Gastroesophageal sphincter (tissue), 3 donors: Measurements from ENCODE around the gene HRH3.

Experiments used
- CTCF ChIP-seq, 4 experiments: fragments of 200-600 bp in 2 of 4; fragments of 450-650 bp in 2 of 4; sonication (generic) in 1 of 4; IDR thresholded peaks; one replicate each; pipeline ENCODE4 v1.5.1; 2017 to 2019; ENCODE audit warnings: antibody characterized with exemption in 4 of 4, mild to moderate bottlenecking in 2 of 4, moderate library complexity in 2 of 4
- POLR2A ChIP-seq, 2 donors: fragments of 450-650 bp; IDR thresholded peaks; one replicate each; pipeline ENCODE4 v1.6.1; 2017; ENCODE audit warnings: antibody characterized with exemption in 2 of 2, mild to moderate bottlenecking in 2 of 2, moderate library complexity in 1 of 2
- POLR2AphosphoS5 ChIP-seq: sonication (generic); formaldehyde crosslinking; IDR thresholded peaks from one replicate; pipeline ENCODE4 v1.6.1; 2017; ENCODE audit warnings: antibody characterized with exemption

DNA sequence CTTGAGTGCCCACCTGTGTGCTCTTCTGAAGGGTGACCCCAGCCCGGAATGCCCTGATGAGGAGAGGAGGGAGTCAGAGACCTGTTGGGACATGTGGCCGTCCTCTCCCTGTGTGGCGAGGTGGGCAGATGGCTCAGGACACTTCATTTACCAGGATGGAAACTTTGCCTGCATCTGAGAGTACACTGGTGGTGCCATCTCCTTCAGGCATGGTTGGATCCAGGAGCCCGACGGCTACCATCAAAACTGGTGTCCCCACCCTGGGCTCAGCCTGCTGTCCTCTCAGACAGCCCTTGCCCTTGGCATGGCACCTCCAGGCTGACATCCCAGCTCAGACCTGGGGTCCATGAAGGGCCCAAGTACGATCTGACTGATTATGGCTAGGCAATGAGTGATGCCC lies 11.2 kb upstream of the HRH3 start:
- TF ChIP-seq POLR2A (IDR thresholded peaks at IDR 0.05): no peak
- no peak for TF ChIP-seq CTCF (IDR thresholded peaks at IDR 0.05)
- TF ChIP-seq POLR2AphosphoS5: no peak
